ENCODE measurements around the gene P2RX1.

The P2RX1 gene

GRCh38 chr17:3923466-3924190 lies 7.4 kb upstream of the P2RX1 start:
- no peak for DNase-seq

GRCh38 chr17:3922765-3923164 lies 6.5 kb upstream of the P2RX1 start:
- no peak for DNase-seq

GRCh38 chr17:3921502-3922319 lies 5.4 kb upstream of the P2RX1 start:
- DNase-seq: no peak

GRCh38 chr17:3921006-3921405 lies 4.7 kb upstream of the P2RX1 start:
- no peak for DNase-seq

- DNase-seq: no peak
These were observed 2.9 kb upstream of the P2RX1 start for GRCh38 chr17:3919123-3919624.

GRCh38 chr17:3918372-3919122 lies 2.3 kb upstream of the P2RX1 start:
- DNase-seq: no peak

- DNase-seq: peak; percentile 36
These were observed 1.2 kb upstream of the P2RX1 start for GRCh38 chr17:3917391-3917931.

GRCh38 chr17:3916825-3917224 lies 560 bp upstream of the P2RX1 start:
- no peak for DNase-seq

GRCh38 chr17:3915581-3915994 lies 677 bp downstream of the P2RX1 start:
- DNase-seq: no peak

- DNase-seq: no peak
These were observed 2.0 kb downstream of the P2RX1 start for GRCh38 chr17:3914312-3914670.

GRCh38 chr17:3913531-3914311 lies 2.5 kb downstream of the P2RX1 start:
- DNase-seq: peak; percentile 60

GRCh38 chr17:3912827-3913226 lies 3.4 kb downstream of the P2RX1 start:
- no peak for DNase-seq

GRCh38 chr17:3911271-3912053 lies 4.8 kb downstream of the P2RX1 start:
- no peak for DNase-seq

GRCh38 chr17:3910420-3911270 lies 5.6 kb downstream of the P2RX1 start:
- DNase-seq: no peak

- DNase-seq: no peak
These were observed 7.0 kb downstream of the P2RX1 start for GRCh38 chr17:3909257-3909656.

- DNase-seq: no peak
These were observed 8.6 kb downstream of the P2RX1 start for GRCh38 chr17:3907483-3908216.

GRCh38 chr17:3906881-3907280 lies 9.4 kb downstream of the P2RX1 start:
- DNase-seq: no peak

- DNase-seq: no peak
These were observed 11.2 kb downstream of the P2RX1 start for GRCh38 chr17:3905017-3905520.

- no peak for DNase-seq
These were observed 11.8 kb downstream of the P2RX1 start for GRCh38 chr17:3904501-3904900.

- DNase-seq: no peak
These were observed 12.4 kb downstream of the P2RX1 start for GRCh38 chr17:3903881-3904290.
